ENCODE data around the gene PRPF18.

PRPF18 gene

GRCh38 chr10:13637894-13638293 is 51.1 kb downstream of the PRPF18 start:
- DNase-seq (ENCODE audit: low read depth): no peak

DNA sequence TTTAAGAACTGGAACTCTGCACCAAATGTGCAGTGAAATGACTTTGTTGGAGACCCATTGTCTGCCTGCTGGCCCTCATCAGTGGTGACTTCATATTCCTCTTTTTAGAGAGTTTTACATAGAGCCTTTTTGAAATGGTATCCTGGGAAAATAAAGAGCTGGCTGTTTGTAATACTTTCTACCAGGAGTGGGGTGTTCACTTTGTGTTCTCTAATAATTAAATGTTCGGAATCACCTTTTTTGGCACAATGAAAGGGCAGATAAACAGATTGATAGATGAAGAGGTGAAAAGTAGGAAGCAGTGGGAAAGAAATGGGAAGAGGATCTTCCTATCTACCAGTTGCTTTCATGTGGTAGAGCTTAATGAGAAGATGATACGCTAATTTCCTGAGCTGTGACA is 55.5 kb downstream of the PRPF18 start:
- DNase-seq (ENCODE audit: low read depth): no peak

DNA sequence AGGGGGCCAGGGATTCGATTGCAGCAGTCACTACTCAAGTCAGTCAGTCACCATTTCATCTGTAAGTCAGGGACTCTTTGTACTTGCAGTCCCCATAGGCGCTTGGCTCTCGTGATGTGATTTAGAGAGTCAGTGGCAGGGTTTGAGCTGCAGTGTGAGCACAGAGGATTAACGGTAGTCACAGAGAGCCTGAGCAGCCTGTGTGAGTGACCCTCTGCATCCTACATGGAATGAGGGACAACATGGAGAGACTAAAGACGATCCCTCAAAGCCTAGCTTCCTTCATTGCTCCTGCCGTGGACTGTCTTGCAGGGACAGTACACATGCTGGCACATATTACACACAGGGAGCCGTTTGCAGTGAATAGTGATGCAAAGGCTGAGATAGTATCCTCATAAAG is 56.3 kb downstream of the PRPF18 start:
- DNase-seq (ENCODE audit: low read depth): no peak

DNA sequence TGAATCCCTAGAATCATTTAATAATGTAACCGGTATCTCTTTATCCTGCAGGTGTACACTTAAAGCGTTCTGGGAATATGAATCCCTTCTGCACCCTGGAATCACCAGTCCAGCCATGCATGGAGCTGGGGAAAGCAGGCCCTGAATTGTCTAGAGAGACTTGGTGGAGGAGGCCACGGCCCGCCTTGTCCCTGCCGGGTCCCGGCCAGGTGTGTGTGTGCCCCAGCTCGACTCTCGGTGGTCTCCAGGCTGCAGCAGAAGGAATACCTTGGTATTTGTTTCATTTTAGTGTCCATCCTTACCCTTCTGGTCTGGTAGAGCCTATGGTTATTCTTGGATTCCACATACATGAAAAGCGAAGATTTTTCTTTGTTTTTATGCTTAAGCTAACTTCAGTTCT is 58.1 kb downstream of the PRPF18 start:
- DNase-seq (ENCODE audit: low read depth): no peak

GRCh38 chr10:13648425-13648824 is 61.7 kb downstream of the PRPF18 start:
- DNase-seq (ENCODE audit: low read depth): no peak

- no peak for DNase-seq (ENCODE audit: low read depth)
These were observed 63.2 kb downstream of the PRPF18 start for GRCh38 chr10:13649844-13650520.

DNA sequence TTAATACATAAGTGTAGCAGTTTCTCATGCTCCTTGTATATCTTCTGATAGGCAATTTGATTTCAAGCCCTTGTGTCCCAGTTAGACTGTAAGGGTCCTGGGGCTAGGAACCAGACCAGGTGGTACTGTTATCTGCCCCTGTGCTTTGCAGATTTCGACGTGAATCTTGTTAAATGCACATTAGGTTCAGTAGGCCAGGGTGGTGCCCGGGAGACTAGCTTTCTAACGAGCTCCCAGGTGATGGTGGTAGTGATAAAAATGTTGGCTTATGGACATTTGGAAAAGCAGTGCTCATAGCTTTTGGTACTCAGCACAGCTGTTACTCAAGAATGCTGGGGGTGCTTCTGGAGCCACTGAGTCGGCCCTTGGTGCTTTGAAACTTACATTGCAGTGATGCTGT is 64.2 kb downstream of the PRPF18 start:
- no peak for DNase-seq (ENCODE audit: low read depth)

GRCh38 chr10:13651969-13652720 is 65.4 kb downstream of the PRPF18 start:
- no peak for DNase-seq (ENCODE audit: low read depth)

DNA sequence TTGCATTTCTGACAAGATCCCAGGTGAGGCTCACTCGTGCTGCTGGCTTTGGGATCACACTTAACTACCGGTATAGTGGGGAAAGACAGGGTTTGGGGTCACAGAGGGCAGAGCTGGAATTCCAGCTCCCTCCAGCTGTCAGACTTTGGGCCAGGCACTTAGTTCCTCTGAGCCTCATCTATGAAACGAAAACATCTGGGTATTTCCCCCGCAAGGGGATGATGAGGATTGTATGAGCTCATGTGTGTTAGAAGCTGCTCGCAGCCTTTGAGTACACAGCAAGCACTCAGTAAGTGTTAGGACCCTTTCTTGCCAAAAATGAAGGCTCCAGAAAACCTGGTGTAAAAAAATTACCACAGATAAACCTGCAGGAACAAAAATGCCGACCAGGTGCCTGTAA is 66.1 kb downstream of the PRPF18 start:
- no peak for DNase-seq (ENCODE audit: low read depth)

DNA sequence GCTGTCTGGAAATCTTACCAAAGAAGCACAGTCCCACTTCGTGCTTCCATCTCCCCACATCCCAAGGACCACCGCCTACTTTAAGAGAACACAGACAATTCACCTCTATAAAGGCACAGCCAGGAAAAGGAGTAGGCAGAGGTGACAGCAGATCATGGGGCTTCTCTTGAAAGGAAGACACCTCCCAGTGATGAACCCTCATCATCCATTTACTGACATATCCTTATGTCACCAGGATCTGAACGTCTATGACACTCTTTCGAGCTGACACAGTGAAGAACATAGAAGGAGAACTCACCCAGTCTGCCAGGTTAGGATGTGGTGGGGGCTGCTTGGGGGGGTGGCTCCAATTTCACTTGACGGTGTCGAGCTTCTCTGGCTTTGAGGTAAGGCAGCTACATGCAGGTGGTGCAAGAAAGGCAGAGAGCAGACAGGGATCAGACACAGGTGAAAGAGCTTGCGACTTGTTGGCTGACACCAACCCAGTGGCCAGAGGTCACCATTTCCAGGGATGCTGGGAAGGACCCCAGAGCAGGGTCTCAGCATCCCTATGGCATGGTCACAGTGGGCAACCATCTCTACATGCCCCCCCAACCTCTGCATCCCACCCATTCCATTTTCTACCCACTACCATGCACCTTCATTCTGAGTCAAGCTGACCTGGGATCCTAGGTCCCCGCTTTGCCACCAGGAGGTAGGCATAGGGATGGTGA is 67.5 kb downstream of the PRPF18 start:
- no peak for DNase-seq (ENCODE audit: low read depth)

GRCh38 chr10:13654846-13655245 is 68.1 kb downstream of the PRPF18 start:
- DNase-seq (ENCODE audit: low read depth): no peak

DNA sequence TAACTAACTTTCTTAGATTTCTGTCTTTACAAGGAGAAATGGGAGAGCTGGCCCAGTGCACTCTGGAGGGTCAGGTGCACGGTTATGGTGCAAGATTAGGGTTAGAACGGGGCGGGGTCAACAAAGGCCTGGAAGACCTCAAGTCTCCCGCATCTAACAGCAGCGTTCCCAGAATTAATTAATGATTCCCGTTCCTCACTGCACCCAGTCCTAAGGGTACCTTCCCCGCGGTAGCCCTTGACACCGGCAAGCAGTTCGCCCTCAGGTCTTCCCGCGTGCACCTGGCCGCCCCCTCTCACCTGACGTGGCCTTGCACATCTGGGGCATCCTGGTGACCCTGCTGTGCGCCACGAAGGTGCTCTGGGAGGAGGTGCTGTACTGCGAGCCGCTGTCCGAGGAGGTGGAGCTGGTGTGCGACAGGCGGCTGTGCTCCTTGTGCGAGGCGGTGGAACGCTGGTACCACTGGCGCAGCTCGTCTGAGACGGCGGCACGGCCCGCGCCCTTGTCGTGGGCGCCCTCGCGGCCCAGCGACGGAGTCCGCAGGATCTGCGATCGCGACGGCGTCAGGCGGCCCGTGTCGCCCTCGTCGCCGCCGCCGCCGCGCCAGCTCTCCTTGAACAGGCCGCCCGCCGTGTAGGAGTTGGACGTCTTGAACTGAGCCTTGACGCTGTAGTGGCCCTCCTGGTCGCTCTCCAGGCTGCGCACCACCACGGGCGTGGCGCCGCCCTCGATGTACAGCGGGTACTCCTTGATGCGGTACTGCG is 69.8 kb downstream of the PRPF18 start:
- DNase-seq (ENCODE audit: low read depth): no peak

GRCh38 chr10:13657101-13657680 is 70.4 kb downstream of the PRPF18 start:
- no peak for DNase-seq (ENCODE audit: low read depth)

DNA sequence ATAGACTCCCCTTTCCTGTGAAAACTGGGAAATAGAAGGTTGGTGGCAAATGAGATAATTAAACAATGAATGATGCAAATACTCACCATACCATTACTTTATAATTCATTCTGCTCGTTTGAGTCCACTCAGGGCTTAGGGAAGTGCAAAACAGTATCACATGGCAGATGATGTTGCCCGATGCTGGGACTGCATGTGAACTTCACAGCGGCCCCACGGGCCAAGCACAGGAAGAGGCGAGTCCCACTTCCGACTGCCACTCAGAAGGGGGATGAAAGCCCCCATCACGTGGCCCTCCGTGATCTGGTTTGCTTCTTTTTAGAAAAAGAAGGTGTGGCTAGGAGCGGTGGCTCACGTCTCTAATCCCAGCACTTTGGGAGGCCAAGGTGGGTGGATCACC is 71.5 kb downstream of the PRPF18 start:
- DNase-seq (ENCODE audit: low read depth): no peak

DNA sequence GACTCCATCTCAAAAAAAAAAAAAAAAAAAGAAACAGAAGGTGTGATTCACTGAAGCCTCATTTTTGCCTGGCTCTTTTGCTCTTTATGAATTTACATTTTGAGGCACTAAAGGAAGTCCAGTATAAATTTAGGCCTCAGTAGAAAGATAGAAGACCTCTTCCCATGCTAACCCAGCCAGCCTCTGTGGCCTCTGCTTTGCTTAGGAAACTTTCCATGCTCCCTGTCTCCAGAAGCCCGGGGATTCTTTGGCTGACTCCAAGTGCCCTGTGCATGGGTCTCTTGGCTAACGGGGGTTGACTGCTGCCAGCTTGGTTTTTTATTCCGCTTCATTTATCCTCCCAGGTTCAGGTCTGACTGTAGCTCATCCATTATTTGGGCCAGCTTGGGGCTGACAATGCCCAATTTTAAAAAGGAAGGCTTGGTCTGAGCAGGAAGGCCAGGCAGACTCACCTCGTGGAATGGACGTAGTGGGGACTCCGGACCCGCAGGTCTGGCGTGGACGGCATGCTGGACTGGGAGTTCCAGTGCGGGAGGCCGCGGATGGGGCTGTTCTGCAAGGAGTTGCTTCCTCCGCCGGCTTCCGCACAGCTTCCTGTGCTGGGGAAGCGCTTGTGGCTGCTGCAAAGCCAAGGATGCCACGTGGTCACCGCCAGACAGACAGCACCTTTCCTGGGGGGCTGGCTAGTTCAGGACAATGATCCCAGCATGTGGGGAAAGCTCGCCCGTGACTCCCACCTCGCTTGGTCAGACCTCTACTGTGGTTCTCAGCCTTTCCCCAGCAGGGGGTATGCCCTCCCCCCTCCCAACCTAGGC is 72.3 kb downstream of the PRPF18 start:
- DNase-seq (ENCODE audit: low read depth): no peak

GRCh38 chr10:13659887-13660550 is 73.3 kb downstream of the PRPF18 start:
- peak; percentile 45 for DNase-seq (ENCODE audit: low read depth)

DNA sequence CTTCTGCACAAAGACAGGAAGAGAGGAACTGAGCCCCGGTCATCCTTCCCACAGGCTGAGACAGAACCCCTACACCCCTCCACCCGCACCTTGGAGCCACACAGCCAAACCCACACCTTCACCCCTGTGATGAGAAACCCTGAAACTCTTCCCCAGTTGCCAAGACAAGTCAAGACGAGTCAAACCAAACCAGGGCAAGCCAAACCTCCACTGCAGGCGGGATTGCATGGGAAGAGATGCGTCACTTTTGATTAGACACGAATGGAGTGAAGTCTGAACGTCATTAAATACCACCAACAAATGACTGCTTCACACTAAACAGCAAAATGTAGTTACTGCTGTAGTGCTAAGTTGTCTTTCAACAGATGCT is 73.8 kb downstream of the PRPF18 start:
- no peak for DNase-seq (ENCODE audit: low read depth)

- no peak for DNase-seq (ENCODE audit: low read depth)
These were observed 74.5 kb downstream of the PRPF18 start for GRCh38 chr10:13661256-13661655.

DNA sequence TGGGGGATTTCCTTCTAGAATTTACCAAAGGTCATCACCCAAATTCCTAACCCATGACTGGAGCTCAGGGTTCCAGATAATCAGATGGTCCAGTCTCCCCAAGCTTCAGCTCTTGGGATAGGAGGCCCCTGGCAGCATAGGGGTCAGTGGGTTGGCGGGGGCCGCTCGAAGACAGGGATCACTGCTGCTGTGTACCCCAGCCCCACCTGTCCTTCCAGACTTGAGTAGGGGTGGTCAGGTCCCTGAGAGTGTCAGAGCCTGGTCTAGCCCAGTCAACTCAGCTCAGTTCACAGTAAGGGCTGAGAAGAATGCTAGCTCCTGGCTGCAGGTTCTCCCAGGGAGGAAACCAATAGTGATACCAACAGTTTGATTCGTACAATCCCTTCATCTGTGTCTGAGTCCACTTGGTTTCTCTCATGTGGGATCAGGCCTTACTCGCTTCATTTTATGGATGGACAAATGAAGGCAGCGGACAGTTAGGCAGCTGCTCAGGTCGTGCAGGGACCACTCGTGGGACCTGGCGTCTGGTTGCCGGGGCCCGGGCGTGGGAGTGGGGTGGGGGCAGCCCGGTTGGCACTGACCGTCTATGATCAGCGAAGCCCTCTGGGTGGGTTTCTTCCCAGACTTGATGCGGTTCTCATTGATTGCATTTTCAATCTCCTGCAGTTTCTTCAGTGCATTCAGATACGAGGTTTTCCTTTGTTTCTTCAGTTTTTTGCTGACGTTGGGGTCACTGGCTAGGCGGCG is 78.9 kb downstream of the PRPF18 start:
- DNase-seq (ENCODE audit: low read depth): no peak

DNA sequence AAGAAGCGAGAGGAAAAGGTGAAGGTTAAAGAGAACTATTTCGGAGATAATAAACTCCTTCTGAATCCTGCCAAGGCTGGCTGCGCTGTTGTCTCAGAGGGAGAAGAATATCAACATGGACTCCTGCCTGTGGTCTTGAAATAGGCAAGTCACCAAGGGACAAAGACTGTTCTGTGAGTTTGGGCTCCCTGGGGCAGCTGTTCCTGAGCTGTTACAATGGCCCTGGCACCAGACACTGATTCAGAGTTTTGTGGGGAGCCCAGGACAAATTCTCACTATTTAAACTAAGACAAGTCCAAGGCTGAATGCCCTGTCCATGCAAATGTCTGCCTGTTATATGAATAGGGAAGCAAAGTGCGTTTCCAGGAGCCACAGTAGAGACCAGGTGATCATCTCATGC is 81.4 kb downstream of the PRPF18 start:
- DNase-seq (ENCODE audit: low read depth): no peak
